ENCODE measurements around the gene SORT1. TPM values are rescaled to one million over a fixed set of nuclear protein-coding genes. Genes with fewer than 3 reads are reported as not detected.

SORT1 gene
- total RNA-seq, 4 donors from 2014 or later: 126 to 140 (median 130) TPM

GRCh38 chr1:109361069-109361468 is 36.6 kb downstream of the SORT1 start:
- TF ChIP-seq, protein P1, sequence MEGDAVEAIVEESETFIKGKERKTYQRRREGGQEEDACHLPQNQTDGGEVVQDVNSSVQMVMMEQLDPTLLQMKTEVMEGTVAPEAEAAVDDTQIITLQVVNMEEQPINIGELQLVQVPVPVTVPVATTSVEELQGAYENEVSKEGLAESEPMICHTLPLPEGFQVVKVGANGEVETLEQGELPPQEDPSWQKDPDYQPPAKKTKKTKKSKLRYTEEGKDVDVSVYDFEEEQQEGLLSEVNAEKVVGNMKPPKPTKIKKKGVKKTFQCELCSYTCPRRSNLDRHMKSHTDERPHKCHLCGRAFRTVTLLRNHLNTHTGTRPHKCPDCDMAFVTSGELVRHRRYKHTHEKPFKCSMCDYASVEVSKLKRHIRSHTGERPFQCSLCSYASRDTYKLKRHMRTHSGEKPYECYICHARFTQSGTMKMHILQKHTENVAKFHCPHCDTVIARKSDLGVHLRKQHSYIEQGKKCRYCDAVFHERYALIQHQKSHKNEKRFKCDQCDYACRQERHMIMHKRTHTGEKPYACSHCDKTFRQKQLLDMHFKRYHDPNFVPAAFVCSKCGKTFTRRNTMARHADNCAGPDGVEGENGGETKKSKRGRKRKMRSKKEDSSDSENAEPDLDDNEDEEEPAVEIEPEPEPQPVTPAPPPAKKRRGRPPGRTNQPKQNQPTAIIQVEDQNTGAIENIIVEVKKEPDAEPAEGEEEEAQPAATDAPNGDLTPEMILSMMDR (IDR thresholded peaks at IDR 0.05; ENCODE audit: low read depth): no peak

DNA sequence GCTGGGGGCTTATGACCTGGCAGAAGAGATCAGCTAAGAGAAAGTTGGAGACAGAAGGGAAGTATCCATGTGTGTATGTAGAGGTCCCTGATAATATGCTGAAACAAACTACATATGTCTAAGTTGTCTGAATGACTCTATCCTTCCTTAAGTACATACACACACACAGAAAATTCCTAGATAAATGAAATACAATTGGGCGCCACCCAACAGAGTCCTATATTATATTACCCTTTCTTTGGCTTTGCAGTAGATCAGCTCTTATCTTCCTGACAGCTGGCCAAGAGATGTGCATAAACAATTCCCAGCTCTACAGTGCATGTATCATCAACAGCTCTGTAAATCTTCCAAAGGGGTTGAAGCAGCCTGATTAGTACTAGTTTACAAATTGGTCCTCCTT is 40.1 kb downstream of the SORT1 start:
- TF ChIP-seq, protein P1 (IDR thresholded peaks at IDR 0.05; ENCODE audit: low read depth): no peak

DNA sequence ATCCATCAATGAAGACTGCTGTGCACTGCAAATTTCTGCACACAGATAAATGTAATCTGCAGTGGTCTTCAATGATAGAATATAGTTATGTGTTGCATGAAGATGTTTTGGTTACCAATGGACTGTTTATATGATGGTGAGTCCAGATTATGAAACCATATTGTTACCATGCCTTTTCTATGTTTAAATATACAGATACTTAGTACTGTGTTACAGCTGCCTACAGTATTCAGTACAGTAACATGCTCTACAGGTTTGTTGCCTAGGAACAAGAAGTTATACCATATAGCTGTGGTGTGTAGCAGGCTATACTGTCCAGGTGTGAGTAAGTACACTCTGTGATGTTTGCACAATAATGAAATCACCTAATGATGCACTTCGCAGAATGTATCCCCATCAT is 40.8 kb downstream of the SORT1 start:
- TF ChIP-seq, protein P1 (IDR thresholded peaks at IDR 0.05; ENCODE audit: low read depth): no peak

DNA sequence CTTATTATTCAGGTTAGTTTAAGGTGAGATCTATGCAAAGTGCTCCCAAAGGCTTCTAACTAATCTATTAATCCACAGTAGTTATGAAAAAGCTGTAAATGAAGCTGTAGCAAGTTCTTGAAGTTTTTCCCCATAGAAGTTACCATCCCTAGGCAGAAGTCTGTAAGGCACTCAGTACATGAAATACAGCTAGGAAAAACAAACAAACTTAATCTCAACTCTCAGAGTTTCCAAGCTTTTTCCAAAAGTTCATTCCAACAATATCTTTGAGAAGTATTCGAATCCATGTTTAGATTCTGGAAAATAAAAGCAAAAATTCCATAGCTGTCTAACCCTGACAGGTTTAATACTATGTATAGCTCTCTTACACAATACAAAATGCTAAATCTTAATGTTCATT is 41.2 kb downstream of the SORT1 start:
- TF ChIP-seq, protein P1 (IDR thresholded peaks at IDR 0.05; ENCODE audit: low read depth): no peak

DNA sequence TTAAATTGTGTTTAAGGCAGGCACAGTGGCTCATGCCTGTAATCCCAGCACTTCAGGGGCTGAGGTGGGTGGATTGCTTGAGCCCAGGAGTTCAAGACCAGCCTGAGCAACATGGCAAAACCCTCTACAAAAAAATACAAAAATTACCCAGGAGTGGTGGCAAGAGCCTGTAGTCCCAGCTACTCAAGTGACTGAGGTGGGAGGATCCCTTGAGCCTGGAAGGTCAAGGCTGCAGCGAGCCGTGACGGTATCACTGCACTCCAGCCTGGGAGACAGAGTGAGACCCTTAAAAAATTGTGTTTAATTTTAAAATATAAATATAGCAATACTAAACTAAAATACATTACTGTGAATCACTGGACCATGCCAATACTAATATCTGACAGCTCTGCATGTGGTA is 42.8 kb downstream of the SORT1 start:
- TF ChIP-seq, protein P1 (IDR thresholded peaks at IDR 0.05; ENCODE audit: low read depth): no peak

- TF ChIP-seq, protein P1 (IDR thresholded peaks at IDR 0.05; ENCODE audit: low read depth): no peak
These were observed 46.3 kb downstream of the SORT1 start for GRCh38 chr1:109351457-109351856.

- TF ChIP-seq, protein P1 (IDR thresholded peaks at IDR 0.05; ENCODE audit: low read depth): no peak
These were observed 47.1 kb downstream of the SORT1 start for GRCh38 chr1:109350655-109351054.

Measured in subcutaneous adipose tissue (tissue), 4 donors.